ENCODE measurements around the gene DEFB131B.
"Not testable (repeated sequence)": the region's sequence is repeated elsewhere in the genome, so short reads cannot be mapped to it uniquely, and the experiment has no call there.

- TF ChIP-seq POLR2A, EP300 (IDR thresholded peaks at IDR 0.05): not testable (repeated sequence)
- TF ChIP-seq, protein P1, sequence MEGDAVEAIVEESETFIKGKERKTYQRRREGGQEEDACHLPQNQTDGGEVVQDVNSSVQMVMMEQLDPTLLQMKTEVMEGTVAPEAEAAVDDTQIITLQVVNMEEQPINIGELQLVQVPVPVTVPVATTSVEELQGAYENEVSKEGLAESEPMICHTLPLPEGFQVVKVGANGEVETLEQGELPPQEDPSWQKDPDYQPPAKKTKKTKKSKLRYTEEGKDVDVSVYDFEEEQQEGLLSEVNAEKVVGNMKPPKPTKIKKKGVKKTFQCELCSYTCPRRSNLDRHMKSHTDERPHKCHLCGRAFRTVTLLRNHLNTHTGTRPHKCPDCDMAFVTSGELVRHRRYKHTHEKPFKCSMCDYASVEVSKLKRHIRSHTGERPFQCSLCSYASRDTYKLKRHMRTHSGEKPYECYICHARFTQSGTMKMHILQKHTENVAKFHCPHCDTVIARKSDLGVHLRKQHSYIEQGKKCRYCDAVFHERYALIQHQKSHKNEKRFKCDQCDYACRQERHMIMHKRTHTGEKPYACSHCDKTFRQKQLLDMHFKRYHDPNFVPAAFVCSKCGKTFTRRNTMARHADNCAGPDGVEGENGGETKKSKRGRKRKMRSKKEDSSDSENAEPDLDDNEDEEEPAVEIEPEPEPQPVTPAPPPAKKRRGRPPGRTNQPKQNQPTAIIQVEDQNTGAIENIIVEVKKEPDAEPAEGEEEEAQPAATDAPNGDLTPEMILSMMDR (IDR thresholded peaks at IDR 0.05) = not testable (repeated sequence)
These were observed 33.7 kb downstream of the DEFB131B start for GRCh38 chr11:71911986-71912340.
